HG02870 (cell line): ENCODE results near the gene CABLES1.

Experiments used
- ATAC-seq: cut with Tn5 transposase; IDR thresholded peaks from one replicate; pipeline ENCODE4 v1.9.1; 2021; ENCODE audit warnings: mild to moderate bottlenecking, moderate library complexity; ENCODE audit not compliant: unreplicated experiment

Gene CABLES1

DNA sequence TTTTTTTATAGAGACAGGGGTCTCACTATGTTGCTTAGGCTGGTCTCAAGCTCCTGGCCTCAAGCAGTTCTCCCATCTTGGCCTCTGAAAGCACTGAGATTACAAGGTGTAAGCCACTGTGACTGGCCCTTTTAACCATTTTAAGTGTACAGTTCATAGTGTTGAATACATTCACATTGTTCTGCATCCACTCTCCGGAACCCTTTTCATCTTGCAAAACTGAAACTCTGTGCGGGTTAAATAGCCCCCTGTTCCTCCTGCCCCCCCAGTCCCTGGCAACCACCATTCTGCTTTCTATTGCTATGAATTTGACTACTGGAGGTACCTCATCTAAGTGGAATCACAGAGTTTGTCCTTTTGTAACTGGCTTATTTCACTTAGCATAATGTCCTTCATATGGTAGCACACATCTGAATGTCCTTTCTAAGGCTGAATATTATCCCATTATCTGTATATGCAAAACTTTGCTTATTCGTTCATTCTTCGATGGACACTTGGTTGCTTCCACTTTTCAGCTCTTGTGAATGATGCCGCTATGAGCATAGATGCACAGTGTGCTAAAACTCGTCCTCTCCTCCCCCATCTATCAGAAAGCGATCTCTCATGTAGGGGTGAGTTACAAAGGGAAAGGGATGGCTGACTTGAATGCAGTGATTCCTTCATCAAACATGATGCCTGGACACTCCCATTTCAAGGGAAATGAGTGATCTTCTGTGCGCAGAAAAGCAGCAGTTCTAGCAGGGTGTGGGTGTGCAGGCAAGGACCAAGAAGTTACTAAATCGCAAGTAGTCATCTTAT, 30.2 kb downstream of the CABLES1 start:
- ATAC-seq = no peak

GRCh38 chr18:23166891-23167541, 31.7 kb downstream of the CABLES1 start:
- ATAC-seq = no peak

GRCh38 chr18:23169673-23170044, 34.4 kb downstream of the CABLES1 start:
- ATAC-seq = no peak

- no peak for ATAC-seq
Measured at GRCh38 chr18:23170137-23170536, 34.9 kb downstream of the CABLES1 start.

GRCh38 chr18:23171581-23172156, 36.4 kb downstream of the CABLES1 start:
- no peak for ATAC-seq

DNA sequence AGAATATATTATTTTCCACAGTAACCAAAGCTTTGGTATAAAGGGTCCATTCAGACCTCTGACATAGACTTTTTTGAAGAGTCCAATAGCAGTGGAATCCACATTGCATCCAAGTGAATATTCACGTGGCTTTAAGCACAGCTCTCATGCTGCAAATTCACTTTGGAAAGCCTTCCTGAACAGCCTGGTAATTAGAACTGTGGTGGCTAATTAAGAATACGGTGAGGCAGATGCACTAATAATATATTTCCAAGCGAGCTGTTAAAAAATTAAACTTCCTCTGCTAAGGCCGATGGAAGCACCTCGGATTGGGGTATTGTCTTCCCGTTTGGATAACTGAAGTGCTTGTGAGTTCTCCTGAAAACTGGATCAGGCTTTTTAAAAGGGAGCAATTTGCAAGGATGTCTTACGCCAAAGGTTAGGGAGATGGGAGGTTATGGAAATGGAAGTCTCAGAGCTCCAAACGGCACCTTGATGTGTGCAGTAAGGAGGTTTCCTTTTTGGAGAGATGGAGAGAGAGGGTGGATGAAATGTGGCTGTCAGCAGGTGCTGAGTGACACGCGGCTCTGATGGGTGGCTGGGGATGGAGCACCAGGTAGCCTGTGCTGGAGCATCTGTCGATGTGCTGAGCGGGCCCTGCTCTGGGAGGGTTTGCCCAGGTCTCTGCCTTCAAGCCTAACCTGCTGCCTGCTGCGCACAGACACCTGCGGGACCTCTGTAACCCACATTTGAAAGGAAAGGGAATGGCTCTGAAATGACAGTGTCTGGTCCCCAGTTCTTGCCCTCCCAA, 37.5 kb downstream of the CABLES1 start:
- no peak for ATAC-seq

DNA sequence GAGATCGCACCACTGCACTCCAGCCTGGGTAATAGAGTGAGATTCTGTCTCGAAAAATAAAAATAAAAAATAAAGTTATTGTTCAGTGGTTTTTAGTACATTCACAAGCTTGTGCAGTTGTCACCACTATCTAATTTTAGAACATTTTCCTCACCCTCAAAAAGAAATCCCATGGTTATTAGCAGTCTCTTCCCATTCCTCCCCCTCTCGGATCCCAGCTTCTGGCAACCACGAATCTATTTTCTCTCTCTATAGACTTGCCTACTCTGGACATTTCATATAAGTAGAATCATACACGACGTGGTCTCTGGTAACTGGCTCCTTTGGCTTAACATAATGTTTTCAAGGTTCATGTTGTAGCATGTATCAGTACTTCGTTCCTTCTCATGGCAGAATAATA, 38.6 kb downstream of the CABLES1 start:
- no peak for ATAC-seq

GRCh38 chr18:23176701-23177432, 41.6 kb downstream of the CABLES1 start:
- ATAC-seq = no peak

DNA sequence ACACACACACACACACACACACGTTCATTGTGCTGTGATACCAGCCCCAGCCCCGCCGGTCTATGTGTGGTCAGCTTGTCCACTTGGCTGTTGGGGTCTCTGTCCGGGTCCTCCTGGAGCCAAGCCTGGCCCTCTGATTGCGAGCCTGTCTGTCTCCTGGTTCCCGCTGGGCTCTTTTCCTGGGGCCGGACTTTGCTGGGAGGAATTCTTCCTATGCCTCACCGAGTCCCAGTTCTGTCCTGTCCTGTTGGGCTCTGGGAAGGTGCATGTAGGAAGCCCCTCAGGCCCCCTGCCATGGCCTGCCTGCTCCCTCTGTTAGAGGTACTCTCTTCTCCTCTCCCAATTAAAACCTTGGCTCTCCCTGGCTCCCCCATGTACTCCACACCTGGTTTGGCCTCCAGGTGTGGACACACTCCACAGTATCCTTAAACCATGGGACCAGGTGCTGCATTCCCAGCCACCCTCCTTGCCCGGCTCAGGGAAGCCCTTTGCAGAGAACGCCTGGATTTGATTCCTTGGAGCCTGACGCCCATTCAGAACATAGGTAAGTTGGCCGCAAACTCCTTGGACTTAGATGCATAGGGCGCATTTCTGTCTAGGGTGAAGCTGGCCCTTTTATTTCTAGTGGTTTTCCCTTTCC, 42.3 kb downstream of the CABLES1 start:
- no peak for ATAC-seq

DNA sequence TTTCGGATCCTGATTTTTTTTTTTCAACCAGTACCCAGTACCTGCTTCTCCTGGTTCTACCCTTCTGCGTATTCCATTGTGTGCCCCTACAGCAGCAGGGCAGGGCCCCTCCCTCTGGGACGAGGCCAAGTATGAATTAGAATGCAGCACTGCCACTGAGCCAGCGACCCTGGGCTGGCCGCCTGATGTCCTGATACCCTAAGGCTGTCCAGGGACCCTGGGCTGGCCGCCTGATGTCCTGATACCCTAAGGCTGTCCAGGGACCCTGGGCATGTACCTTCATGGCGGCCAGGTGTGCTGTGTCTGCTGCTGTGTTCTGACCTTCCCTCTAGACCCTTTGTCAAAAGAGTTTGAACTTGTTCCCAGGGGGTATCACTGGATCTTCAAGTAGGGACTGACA, 42.9 kb downstream of the CABLES1 start:
- ATAC-seq = no peak

GRCh38 chr18:23178661-23179081, 43.4 kb downstream of the CABLES1 start:
- ATAC-seq = no peak

DNA sequence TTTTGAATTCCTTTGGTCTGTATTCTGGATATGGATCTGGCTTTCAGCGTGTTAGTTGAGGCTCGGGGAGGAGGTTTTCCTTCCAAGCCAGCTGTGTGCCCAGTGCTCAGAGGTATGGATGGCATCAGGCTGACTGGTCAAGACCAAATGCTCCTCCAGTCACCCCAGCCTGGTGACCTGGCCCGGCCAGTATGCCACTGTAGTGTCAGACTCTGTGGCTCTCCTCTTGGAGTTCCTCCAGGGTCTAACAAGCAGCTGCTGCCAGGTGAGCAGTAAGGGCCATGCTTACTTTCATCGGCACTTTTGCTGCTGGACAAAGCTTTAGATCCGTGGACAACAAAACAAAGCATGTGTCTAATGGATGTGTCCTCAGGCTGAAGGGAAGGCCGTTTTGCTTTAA, 44.1 kb downstream of the CABLES1 start:
- no peak for ATAC-seq

DNA sequence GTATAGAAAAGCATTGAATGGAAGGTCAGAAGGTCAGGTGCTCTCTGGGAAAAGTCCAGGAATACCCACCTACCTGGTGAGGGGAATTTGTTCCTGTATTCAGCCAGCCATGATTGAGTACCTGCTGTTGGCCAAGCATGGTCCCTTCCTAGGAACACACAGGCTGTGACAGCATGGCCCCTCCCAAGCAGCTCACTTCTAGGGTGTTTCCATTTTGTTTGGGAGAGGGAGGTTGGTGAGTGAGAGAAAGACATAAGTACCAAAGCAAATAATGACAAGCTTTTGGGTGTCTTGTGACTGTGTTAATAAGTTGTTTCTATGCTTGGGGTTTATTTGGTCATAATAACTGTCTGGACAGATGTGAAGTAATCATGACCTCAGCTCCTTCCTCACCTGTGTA, 46.3 kb downstream of the CABLES1 start:
- ATAC-seq = no peak

- no peak for ATAC-seq
Measured at GRCh38 chr18:23182606-23183005, 47.3 kb downstream of the CABLES1 start.

- no peak for ATAC-seq
Measured at GRCh38 chr18:23183411-23184150, 48.3 kb downstream of the CABLES1 start.

- no peak for ATAC-seq
Measured at GRCh38 chr18:23186781-23187180, 51.5 kb downstream of the CABLES1 start.

DNA sequence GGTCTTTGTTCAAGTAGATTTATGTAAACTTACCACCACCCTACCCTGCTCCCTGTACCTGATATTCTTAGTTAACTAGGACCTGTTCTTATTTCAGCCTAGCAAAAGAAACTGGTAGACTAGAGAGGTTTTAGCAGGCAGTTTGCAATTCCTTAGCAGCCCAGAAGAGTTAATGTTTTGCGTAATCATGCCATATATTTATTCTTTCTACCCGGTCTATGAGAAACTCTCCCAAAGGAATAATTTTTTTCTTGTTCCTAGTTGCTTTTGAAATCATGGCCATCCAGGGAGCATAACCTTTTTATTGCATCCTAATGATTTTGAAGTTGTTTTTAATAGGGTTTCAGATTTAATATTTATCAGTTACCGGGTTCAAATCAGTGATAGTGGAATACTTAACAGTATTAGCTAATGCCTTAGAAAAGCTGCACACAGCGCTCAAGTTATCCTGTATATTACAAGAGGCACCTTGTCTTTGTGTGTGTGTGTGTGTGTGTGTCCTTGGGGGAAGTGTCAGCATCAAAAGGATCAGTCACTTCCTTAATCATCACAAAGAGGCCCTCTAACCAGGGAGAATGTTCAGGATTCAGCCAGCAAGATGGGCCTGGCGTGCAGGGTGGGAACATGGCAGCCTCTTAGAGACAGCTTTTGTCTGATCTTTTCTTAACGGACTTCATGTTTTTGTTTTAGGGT, 52.9 kb downstream of the CABLES1 start:
- no peak for ATAC-seq

- ATAC-seq = no peak
Measured at GRCh38 chr18:23189099-23189498, 53.8 kb downstream of the CABLES1 start.
